ENCODE results near the gene TOP3B.

TOP3B gene

GRCh38 chr22:21982338-21982965 lies at the start of gene TOP3B:
Gene TOP3B, minus strand, starts transcription at chr22:21982787. Its CDS starts 7,078 bp downstream, at chr22:21975709.
- no peak for DNase-seq

- DNase-seq: no peak
Measured at GRCh38 chr22:22031183-22031945, 48.8 kb upstream of the TOP3B start.

GRCh38 chr22:22030493-22031182 lies 48.1 kb upstream of the TOP3B start:
- no peak for DNase-seq

- no peak for DNase-seq
Measured at GRCh38 chr22:22027955-22028354, 45.4 kb upstream of the TOP3B start.

- no peak for DNase-seq
Measured at GRCh38 chr22:22026157-22026831, 43.7 kb upstream of the TOP3B start.

- no peak for DNase-seq
Measured at GRCh38 chr22:22025320-22026156, 43.0 kb upstream of the TOP3B start.

- no peak for DNase-seq
Measured at GRCh38 chr22:22024440-22024839, 41.9 kb upstream of the TOP3B start.

- no peak for DNase-seq
Measured at GRCh38 chr22:22023581-22024137, 41.1 kb upstream of the TOP3B start.

- no peak for DNase-seq
Measured at GRCh38 chr22:22022947-22023534, 40.5 kb upstream of the TOP3B start.

- no peak for DNase-seq
Measured at GRCh38 chr22:22022255-22022840, 39.8 kb upstream of the TOP3B start.

- no peak for DNase-seq
Measured at GRCh38 chr22:22021162-22021750, 38.7 kb upstream of the TOP3B start.

- DNase-seq: no peak
Measured at GRCh38 chr22:22020425-22020852, 37.9 kb upstream of the TOP3B start.

GRCh38 chr22:22019659-22020424 lies 37.3 kb upstream of the TOP3B start:
- DNase-seq: no peak

GRCh38 chr22:22018825-22019658 lies 36.5 kb upstream of the TOP3B start:
- DNase-seq: no peak

GRCh38 chr22:22015631-22016030 lies 33.0 kb upstream of the TOP3B start:
- no peak for DNase-seq

- DNase-seq: no peak
Measured at GRCh38 chr22:22014285-22014659, 31.7 kb upstream of the TOP3B start.

- no peak for DNase-seq
Measured at GRCh38 chr22:22013559-22014284, 31.1 kb upstream of the TOP3B start.

- DNase-seq: no peak
Measured at GRCh38 chr22:22011964-22012363, 29.4 kb upstream of the TOP3B start.

Data from cerebellar nuclear complex (tissue), 1 donor.